ENCODE data around the gene PFN1.

PFN1 gene

DNA sequence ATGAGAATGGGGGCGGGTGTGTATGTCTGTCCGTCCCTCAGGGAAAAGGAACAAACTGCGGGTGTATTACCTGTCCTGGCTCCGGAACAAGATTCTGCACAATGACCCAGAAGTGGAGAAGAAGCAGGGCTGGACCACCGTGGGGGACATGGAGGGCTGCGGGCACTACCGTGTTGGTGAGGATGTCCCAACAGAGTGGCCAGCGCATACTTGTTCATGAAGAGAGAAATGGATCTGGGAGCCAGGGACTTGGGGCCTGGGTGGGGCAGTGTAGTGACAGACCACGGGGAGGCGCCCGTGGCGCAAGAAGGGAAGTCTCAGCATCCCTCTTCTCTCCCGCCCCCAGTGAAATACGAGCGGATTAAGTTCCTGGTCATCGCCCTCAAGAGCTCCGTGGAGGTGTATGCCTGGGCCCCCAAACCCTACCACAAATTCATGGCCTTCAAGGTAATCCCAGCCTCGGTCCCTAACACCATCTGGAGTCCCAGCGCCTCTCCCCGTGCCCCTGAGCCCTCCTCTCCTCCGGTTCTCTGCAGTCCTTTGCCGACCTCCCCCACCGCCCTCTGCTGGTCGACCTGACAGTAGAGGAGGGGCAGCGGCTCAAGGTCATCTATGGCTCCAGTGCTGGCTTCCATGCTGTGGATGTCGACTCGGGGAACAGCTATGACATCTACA is 52.5 kb downstream of the PFN1 start:
- DNase-seq = no peak
